NB4 (cell line): ENCODE data around the gene SNX2.

Source experiments
- CTCF ChIP-seq: IDR thresholded peaks from one replicate; pipeline ENCODE4 v1.5.1; 2012; ENCODE audit warnings: low read depth, low read length
- MYC ChIP-seq: IDR thresholded peaks from 2 replicates; pipeline ENCODE4 v1.6.1; 2011; ENCODE audit warnings: low read depth, low read length
- POLR2A ChIP-seq: IDR thresholded peaks from 2 replicates; pipeline ENCODE4 v1.6.1; 2011; ENCODE audit warnings: mild to moderate bottlenecking; ENCODE audit not compliant: insufficient read length; ENCODE audit errors: extremely low read depth
- TF ChIP-seq, protein P1 (sequence below): IDR thresholded peaks from 2 replicates; pipeline ENCODE4 v1.6.1; 2011; ENCODE audit warnings: low read depth, low read length

- no peak for TF ChIP-seq POLR2A
- TF ChIP-seq CTCF, result no peak
- TF ChIP-seq, protein P1, sequence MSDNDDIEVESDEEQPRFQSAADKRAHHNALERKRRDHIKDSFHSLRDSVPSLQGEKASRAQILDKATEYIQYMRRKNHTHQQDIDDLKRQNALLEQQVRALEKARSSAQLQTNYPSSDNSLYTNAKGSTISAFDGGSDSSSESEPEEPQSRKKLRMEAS, result no peak
- no peak for TF ChIP-seq MYC
Measured at GRCh38 chr5:122759241-122760070, 15.4 kb upstream of the SNX2 start.
